Left lung (tissue), 10 donors: Measurements from ENCODE around the gene FCRL2. TPM values are rescaled to one million over a fixed set of nuclear protein-coding genes. Genes with fewer than 3 reads are reported as not detected.
A peak's percentile ranks its signal among the peaks of the same experiment; 100 is the strongest.

Experiments used
- ATAC-seq: fragments of 200-7000 bp; cut with Tn5 transposase; one replicate; pipeline ENCODE4 v1.9.1; 2020; ENCODE audit warnings: moderate library complexity
- DNase-seq, 4 donors: peaks; one replicate each; pipeline ENCODE4 v3.0.0-alpha.2; 2013 to 2020
- H3K27ac ChIP-seq, 2 donors: fragments of 200-600 bp; sonication (generic) in 1 of 2; one replicate each; pipeline versions ENCODE4 v1.5.0 to v1.8.0; 2020 to 2021
- H3K27me3 ChIP-seq, 2 donors: fragments of 200-600 bp; sonication (generic) in 1 of 2; one replicate each; pipeline versions ENCODE4 v1.5.0 to v1.8.0; 2020 to 2021
- H3K36me3 ChIP-seq, 2 donors: fragments of 200-600 bp; sonication (generic) in 1 of 2; one replicate each; pipeline versions ENCODE4 v1.5.0 to v1.8.0; 2020 to 2021
- H3K4me1 ChIP-seq, 2 donors: fragments of 200-600 bp; one replicate each; pipeline ENCODE4 v1.8.0; 2021
- H3K4me3 ChIP-seq, 2 donors: fragments of 200-600 bp; sonication (generic) in 1 of 2; one replicate each; pipeline versions ENCODE4 v1.5.0 to v1.8.0; 2020 to 2021; ENCODE audit warnings: mild to moderate bottlenecking in 1 of 2
- H3K9me3 ChIP-seq, 2 donors: fragments of 200-600 bp; sonication (generic) in 1 of 2; one replicate each; pipeline versions ENCODE4 v1.5.0 to v1.8.0; 2020 to 2021
- intact Hi-C, 2 donors: fragments of 100-400 bp; cut with DNase I; formaldehyde crosslinking; loops; one replicate each; pipeline versions ENCODE4 v1.11.2 to v1.14.2; 2022
- polyA plus RNA-seq, 6 donors: library from polyadenylated mRNA; unstranded; fragments of 120-200 nt; gene quantifications; one replicate each; pipeline ENCODE4 v1.2.1, GENCODE V29; 2013; ENCODE audit not compliant: insufficient read length in 6 of 6
- total RNA-seq, 2 donors: library from RNA; stranded (reverse); fragmentation: NEBNext Ultra II Directional; extraction: Animal tissue kit (Norgen Biotek cat#: 25700); gene quantifications; one replicate each; pipeline ENCODE4 v1.2.1, GENCODE V29; 2021
- TF ChIP-seq, protein P1 (sequence below), 2 donors: fragments of 200-600 bp; sonication (generic) in 1 of 2; IDR thresholded peaks; one replicate each; pipeline versions ENCODE4 v1.5.0 to v1.8.0; 2021; ENCODE audit warnings: antibody characterized with exemption in 2 of 2
- donor health status: DM: no; HTN: yes; CAD: no.
- donor health status: DM: no; HTN: no; CAD: no.

Gene FCRL2
- total and polyA plus RNA-seq, 8 donors = 0.08 to 0.99 (median 0.15) TPM; not detected in 2

DNA sequence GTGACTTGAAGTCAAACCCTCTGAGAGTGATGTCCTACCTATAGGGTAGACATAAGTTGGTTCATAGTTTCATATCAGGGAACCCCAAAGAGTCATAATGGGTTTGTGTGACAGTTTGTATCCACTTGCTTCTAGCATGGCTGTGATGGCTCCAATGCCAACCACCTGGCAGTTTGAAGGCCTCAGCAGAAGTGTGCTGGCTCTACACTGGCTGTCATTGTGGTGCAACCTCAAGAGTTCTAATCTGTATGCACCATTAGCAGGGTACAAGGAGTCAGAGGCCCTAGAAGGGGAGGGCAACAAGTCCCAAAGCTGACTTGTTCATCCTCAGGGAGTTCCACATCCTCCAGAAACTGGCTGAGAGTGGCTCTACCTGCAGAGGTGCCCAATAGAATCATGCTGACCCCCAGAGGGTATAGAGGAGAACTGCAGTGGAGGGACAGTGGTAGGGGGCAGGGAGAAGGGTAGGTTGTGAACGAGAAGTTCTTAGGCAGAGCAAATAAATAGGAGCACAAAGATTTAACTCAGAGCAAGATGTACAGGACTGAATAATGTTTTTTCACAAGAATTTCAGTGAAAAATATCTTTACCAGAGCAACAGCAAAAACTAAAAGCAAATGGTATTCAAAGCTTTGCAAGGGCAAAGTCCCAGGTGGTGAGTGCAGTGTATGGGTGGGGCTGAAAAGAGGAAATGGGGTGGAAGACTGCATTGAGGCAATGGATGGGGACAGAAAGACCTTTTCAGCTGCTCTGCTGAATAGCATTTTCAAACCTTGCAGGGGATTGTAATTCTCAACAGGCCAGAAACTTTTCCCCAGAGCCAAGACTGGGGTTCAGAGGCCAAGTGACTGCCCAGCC lies 3.2 kb downstream of the FCRL2 start:
- peak; percentile 29 for ATAC-seq
- no peak for DNase-seq

DNA sequence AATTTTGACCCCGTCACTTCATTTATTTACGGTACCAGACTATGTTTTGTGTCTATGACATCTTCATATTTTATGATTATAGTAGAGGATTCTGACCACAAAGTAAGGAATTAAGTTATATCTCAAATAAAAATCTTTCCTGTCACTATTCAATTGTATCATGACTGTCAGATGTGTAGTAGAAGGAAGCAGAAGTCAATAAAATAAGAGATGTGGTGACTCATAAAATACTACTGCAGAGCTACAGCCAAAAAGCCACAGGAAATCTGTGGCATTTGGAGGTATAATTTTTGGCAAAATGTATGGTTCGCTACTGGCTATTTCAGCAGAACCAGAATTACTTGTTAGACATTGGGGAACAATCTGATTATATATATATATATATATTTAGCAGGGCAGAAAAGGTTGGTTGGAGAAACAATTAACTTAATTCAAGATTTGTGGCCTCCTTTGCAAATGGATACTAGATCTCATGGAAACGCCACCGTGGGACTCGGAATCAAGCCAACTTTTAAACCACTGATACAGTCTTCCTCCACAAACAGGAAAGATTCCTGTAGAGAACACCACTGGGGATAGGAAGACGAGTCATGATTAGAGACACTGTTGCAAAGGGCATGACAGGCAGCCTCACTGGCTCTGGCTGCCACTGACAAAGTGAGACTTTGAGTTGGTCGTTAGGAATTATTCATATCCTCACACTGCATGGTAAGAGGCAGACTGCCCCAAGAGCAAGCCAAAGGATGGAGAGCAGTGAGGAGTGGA lies 5.1 kb downstream of the FCRL2 start:
- H3K36me3 ChIP-seq = no peaks in the 10 kb centered on the region
- DNase-seq (no peak), ATAC-seq (no peak)
- H3K4me1 ChIP-seq = no peaks in the 10 kb centered on the region
- no peaks in the 10 kb centered on the region for H3K27me3 ChIP-seq
- no peak overlapping the region for H3K27ac ChIP-seq
- H3K9me3 ChIP-seq = no peaks in the 10 kb centered on the region
- intact Hi-C loops = no loop called here
- H3K4me3 ChIP-seq = no peak overlapping the region
- TF ChIP-seq, protein P1, sequence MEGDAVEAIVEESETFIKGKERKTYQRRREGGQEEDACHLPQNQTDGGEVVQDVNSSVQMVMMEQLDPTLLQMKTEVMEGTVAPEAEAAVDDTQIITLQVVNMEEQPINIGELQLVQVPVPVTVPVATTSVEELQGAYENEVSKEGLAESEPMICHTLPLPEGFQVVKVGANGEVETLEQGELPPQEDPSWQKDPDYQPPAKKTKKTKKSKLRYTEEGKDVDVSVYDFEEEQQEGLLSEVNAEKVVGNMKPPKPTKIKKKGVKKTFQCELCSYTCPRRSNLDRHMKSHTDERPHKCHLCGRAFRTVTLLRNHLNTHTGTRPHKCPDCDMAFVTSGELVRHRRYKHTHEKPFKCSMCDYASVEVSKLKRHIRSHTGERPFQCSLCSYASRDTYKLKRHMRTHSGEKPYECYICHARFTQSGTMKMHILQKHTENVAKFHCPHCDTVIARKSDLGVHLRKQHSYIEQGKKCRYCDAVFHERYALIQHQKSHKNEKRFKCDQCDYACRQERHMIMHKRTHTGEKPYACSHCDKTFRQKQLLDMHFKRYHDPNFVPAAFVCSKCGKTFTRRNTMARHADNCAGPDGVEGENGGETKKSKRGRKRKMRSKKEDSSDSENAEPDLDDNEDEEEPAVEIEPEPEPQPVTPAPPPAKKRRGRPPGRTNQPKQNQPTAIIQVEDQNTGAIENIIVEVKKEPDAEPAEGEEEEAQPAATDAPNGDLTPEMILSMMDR (IDR thresholded peaks at IDR 0.05) = no peak

More for the DNA sequence above, 3.2 kb downstream of the FCRL2 start:
- Histone ChIP-seq H3K27me3 (no peaks in the 10 kb centered on the region), H3K4me1 (no peaks in the 10 kb centered on the region), H3K27ac (no peak overlapping the region), H3K9me3 (no peaks in the 10 kb centered on the region), H3K4me3 (no peak overlapping the region), H3K36me3 (no peaks in the 10 kb centered on the region)
- intact Hi-C loops = no loop called here
- TF ChIP-seq, protein P1 (IDR thresholded peaks at IDR 0.05) = no peak

DNA sequence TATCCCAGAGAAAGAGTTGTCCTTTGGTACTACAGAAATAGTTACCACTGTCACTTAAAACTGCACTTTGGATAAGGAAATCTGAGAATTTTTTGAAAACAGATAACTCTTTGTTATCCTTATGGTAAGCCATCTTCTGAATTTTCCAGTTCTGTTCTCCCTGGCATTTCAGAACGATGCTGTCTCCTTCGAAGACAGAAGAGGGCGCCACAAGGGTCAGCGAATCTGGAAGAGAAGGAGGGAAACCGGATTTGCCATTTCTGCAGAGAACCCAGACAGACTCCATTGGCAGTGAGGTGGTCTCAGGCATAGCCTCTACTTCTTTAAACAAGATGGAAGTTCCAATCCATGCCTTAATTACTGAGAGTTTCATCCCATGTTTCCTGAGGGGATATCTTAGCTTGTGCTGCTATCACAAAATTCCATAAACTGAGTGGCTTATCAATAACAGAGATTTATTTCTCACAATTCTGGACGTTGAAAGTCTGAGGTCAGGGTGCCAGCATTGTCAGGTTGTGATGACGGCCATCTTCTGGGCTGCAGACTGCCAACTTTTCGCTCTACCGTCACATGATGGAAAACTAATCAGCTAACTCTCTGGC lies 6.4 kb downstream of the FCRL2 start:
- Histone ChIP-seq H3K4me3 (no peak overlapping the region), H3K27ac (no peak overlapping the region), H3K27me3 (no peaks in the 10 kb centered on the region), H3K36me3 (no peaks in the 10 kb centered on the region), H3K4me1 (no peaks in the 10 kb centered on the region), H3K9me3 (no peaks in the 10 kb centered on the region)
- DNase-seq (no peak), ATAC-seq (no peak)
- TF ChIP-seq, protein P1 (IDR thresholded peaks at IDR 0.05) = no peak
- intact Hi-C loops = no loop called here

DNA sequence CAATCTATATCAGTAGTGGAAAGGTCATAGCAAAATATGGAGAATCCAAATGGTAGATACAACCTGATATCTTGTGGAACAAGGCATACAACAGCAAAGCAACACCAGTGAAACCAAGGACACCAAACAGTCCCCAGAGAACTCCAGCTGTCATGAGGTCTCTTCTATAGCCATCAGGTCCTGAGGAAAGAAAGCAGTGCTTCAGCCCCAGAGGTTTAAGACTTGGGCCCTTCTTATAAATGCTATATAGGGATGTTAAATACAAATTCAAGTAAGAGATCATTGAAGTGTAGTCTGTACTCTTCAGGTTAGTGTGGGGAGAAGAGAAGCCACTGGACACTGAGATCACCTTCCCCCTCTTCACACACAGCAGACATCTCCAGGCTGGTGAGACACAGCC lies 10.1 kb downstream of the FCRL2 start:
- Histone ChIP-seq H3K27me3 (no peaks in the 10 kb centered on the region), H3K9me3 (no peaks in the 10 kb centered on the region), H3K4me3 (no peak overlapping the region), H3K4me1 (no peaks in the 10 kb centered on the region), H3K36me3 (no peaks in the 10 kb centered on the region), H3K27ac (no peak overlapping the region)
- TF ChIP-seq, protein P1 (IDR thresholded peaks at IDR 0.05) = no peak
- ATAC-seq (no peak), DNase-seq (no peak)
- intact Hi-C loops = no loop called here

DNA sequence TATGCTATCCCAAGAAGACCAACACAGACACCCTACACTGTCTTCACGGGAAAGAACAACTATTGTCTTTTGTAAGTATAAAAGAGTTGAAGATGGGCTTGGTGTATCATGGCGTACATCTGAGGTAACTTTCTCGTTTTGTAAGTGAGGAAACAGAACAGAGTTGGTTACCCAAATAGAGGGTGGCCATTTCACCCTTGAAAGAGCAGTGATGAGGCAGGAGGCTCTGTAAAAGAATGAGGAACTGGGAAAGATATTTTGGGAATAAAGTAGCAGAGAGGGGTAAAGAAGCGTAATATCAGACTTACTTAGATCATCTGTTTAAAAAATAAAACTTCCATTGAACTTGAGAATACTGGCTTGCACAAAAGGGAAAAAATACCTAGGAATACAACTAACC lies 18.9 kb downstream of the FCRL2 start:
- intact Hi-C loops = no loop called here
- no peak for DNase-seq
- TF ChIP-seq, protein P1 (IDR thresholded peaks at IDR 0.05) = no peak

More for the DNA sequence above, 18.9 kb downstream of the FCRL2 start:
- Histone ChIP-seq H3K4me1 (no peaks in the 10 kb centered on the region), H3K27me3 (no peaks in the 10 kb centered on the region), H3K4me3 (no peak overlapping the region), H3K27ac (no peak overlapping the region), H3K9me3 (peaks cover 0 to 5% of the 10 kb centered on the region in 2 donors), H3K36me3 (no peaks in the 10 kb centered on the region)
- ATAC-seq = no peak
